ENCODE measurements around the gene CCBE1. TPM values are rescaled to one million over a fixed set of nuclear protein-coding genes. Genes with fewer than 3 reads are reported as not detected.
"Not testable (repeated sequence)": the region's sequence is repeated elsewhere in the genome, so short reads cannot be mapped to it uniquely, and the experiment has no call there.

The CCBE1 gene
- 10 to 100 TPM; 33.2 to 45.3 (median 40.1) TPM for polyA plus RNA-seq (ENCODE audit: insufficient read length in 4 of 4)

DNA sequence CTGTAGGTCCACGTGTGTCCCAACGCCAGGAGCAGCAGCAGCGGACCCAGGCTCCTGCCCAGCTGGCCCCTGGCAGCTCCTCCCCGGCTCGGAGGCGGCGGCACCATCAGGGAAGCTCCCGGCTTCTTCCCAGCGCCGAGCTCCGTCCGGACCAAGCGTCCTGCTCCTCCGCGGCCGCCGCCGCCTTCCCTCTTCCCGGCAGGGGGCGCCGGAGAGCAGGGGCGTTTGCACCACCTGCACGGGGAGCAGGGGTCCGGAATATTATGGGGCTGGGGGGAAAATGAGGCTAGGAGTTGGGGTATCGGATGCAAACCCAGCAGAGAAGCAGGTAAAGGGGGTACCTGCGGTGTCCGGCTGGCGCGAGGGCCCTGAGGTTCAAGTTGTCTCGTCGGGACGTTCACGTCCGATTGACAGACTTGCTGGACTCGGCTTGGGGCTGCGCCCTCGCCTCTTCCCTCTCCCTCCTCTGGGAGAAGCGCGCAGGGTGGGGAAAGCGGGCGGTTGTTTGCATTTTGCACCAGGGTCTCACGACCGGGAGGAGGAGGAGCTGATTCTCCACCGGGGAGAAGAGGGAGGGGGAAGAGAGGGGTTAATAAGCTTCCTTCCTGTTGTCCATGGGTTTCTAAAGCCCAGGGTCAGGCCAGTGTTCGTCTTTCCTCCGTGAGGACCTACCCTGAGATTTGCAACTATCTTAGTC lies at the start of gene CCBE1:
TSS of gene CCBE1 (minus strand) at position 188 of the 697 bp plus-strand sequence.
- peak in 1 of 4 donors; percentile 41 for DNase-seq (ENCODE audit: low read depth in 4 of 4, low spot score in 2 of 4)

DNA sequence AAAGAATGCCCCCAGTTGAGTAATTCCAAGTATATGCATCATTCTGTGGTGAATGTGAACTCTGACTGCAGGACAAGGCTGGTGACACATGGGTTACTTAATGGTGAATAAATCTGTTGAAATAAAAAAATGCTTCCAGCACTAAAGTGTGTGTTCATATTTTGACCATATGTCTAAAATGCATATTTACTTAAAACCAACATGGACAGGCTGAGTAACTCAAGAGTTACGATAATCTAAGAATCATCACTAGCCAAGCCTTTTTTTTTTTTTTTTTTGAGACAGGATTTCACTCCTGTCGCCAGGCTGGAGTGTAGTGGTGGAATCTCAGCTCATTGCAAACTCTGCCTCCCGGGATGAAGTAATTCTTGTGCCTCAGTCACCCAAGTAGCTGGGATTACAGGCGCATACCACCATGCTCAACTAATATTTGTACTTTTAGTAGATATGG lies 47.1 kb upstream of the CCBE1 start:
- DNase-seq (ENCODE audit: low read depth in 4 of 4, low spot score in 2 of 4): no peak

- no peak for DNase-seq (ENCODE audit: low read depth in 4 of 4, low spot score in 2 of 4)
These were observed 46.3 kb upstream of the CCBE1 start for GRCh38 chr18:59743566-59743965.

GRCh38 chr18:59742325-59743111 lies 45.3 kb upstream of the CCBE1 start:
- DNase-seq (ENCODE audit: low read depth in 4 of 4, low spot score in 2 of 4): no peak

- no peak for DNase-seq (ENCODE audit: low read depth in 4 of 4, low spot score in 2 of 4)
These were observed 42.9 kb upstream of the CCBE1 start for GRCh38 chr18:59740141-59740540.

DNA sequence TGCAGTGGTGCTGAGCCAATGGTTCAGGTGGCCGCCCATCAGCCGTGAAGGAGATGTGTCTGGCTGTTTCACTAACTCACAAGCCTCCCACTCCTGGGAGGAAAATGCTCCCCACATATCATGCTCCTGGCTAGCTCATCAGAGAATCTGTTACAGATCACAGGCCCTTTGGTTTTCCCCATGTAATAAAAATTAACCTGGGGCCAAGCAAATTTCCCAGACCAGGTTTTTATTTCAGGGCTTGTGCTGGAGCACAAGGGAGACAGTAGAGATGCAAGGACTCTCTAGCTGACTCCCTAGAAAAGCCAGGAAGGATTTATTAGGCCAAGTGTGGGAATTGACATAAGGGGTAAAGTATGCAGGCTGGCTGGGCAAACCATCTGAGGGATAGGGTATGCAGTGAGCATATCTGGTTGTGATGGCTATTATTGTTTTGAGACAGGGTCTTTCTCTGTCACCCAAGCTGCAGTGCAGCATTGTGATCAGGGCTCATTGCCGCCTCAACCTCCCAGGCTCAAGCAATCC lies 40.6 kb upstream of the CCBE1 start:
- no peak for DNase-seq (ENCODE audit: low read depth in 4 of 4, low spot score in 2 of 4)

DNA sequence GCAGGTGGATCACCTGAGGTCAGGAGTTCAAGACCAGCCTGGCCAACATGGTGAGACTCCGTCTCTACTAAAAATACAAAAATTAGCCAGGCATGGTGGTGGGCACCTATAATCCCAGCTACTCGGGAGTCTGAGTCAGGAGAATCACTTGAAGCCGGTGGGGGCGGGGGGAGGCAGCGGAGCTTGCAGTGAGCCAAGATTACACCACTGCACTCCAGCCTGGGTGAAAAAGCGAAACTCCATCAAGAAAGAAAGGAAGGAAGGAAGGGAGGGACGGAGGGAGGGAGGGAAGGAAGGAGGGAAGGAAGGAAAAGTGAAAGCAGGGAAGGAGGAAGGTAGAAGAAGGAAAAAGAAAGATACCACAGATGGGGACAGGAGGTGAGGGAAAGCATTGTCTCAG lies 40.1 kb upstream of the CCBE1 start:
- DNase-seq (ENCODE audit: low read depth in 4 of 4, low spot score in 2 of 4): not testable (repeated sequence)

GRCh38 chr18:59736061-59736460 lies 38.8 kb upstream of the CCBE1 start:
- no peak for DNase-seq (ENCODE audit: low read depth in 4 of 4, low spot score in 2 of 4)

DNA sequence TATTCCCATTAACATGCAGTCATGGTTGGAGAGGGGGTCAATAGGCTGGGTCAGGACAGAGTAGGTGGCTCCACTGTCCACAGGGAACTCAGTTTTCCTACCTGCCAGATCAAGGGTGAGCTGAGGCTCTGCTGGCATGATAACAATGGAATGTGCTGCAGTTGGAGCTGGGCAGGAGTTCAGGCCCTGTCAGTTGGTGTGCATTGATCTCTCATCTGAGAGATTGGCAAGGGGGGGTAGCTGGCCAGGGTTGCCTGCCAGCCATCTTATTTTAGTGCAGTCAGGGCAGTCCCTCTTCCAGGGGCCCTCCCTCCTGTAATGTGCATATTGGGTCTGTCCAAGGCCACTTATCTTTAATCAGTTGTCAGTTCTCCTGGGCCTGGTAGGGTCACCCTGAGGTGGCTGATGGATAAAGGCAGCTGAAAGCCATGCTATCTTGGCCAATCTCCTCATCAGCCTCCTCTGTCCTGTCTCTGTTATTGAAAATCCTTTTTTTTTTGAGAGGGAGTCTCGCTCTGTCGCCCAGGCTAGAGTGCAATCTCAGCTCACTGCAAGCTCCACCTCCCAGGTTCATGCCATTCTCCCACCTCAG lies 38.1 kb upstream of the CCBE1 start:
- no peak for DNase-seq (ENCODE audit: low read depth in 4 of 4, low spot score in 2 of 4)

GRCh38 chr18:59733421-59733820 lies 36.2 kb upstream of the CCBE1 start:
- DNase-seq (ENCODE audit: low read depth in 4 of 4, low spot score in 2 of 4): no peak

- DNase-seq (ENCODE audit: low read depth in 4 of 4, low spot score in 2 of 4): no peak
These were observed 33.7 kb upstream of the CCBE1 start for GRCh38 chr18:59730896-59731295.

- no peak for DNase-seq (ENCODE audit: low read depth in 4 of 4, low spot score in 2 of 4)
These were observed 32.6 kb upstream of the CCBE1 start for GRCh38 chr18:59729781-59730180.

GRCh38 chr18:59728816-59729215 lies 31.6 kb upstream of the CCBE1 start:
- no peak for DNase-seq (ENCODE audit: low read depth in 4 of 4, low spot score in 2 of 4)

GRCh38 chr18:59725142-59725541 lies 27.9 kb upstream of the CCBE1 start:
- DNase-seq (ENCODE audit: low read depth in 4 of 4, low spot score in 2 of 4): no peak

- no peak for DNase-seq (ENCODE audit: low read depth in 4 of 4, low spot score in 2 of 4)
These were observed 26.9 kb upstream of the CCBE1 start for GRCh38 chr18:59724103-59724502.

DNA sequence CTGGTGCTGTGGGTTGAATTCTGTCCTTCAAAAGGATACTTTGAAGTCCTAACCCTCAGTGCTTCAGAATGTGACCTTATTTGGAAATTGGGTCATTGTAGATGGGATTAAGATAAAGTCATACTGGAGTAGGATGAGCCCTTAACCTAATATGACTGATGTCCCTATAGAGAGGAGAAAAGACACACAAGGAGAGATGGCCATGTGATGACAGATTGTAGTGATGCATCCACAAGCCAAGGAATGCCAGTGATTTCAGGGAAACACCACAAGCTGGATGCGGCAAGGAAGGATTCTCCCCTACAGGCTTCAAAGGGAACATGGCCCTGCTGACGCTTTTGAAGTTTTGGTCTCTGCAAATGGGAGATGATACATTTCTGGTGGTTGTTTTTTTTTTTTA lies 24.7 kb upstream of the CCBE1 start:
- DNase-seq (ENCODE audit: low read depth in 4 of 4, low spot score in 2 of 4): no peak

- no peak for DNase-seq (ENCODE audit: low read depth in 4 of 4, low spot score in 2 of 4)
These were observed 24.0 kb upstream of the CCBE1 start for GRCh38 chr18:59721211-59721610.

DNA sequence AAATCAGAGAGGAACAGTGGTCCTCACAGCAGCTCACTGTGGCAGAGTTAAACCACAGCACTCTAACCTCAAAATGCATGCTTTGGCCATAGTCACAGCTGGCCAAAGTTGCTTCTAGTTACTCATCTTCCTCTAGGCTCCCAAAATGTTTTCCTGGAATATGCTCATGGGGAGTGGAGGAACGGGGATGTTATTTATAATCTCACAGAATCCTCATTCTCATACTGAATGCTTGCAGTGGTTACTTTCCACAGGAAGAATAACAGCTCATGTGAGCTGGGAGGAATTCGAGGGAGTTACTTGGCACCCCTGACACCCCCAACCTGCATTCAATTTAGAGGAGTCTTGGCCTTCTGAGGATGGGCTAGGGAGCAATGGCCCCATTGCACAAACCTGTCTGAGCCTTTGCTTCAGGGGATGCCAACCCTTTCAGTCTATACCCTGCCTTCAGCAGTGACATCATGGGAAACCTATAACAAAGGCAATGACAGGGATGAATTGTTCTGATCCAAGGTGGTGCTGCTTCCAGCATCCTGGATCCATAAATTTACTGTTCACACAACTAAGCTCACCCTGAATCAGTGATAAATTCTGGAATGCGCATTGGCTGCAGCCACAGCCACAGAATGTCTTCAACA lies 22.4 kb upstream of the CCBE1 start:
- no peak for DNase-seq (ENCODE audit: low read depth in 4 of 4, low spot score in 2 of 4)

DNA sequence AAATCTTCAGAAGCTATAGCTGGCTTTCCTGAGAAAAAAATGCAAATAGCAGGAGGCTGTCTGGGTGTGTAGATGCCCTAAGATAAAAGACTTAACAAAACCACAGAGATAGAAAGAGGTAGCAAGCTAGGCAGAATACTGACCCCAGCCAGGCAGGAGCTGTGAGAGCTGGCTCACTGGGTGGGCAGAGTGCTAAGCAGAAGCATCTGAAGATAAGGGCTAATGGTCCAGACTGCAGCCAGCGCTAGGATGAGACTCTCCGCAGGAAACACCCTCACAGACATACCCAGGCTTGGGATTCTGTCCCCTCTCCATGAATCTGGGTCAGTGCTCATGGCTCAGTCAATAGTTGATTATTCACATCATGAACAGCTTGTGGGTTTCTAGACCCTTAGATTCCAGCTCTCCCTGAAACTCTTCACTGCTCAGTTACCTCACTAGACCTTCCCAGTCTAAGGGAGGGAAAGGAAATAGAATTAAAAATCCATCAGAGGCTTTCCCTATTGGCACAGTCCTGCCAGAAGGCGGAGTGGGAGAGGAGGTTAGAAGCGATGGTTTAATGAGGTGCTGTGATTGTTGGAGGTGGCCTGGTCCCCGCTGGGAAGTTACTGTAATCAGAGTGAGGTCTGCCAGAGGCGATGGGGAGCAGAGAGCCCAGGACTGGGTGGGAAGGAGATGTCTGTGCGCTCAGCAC lies 21.4 kb upstream of the CCBE1 start:
- DNase-seq (ENCODE audit: low read depth in 4 of 4, low spot score in 2 of 4): no peak

DNA sequence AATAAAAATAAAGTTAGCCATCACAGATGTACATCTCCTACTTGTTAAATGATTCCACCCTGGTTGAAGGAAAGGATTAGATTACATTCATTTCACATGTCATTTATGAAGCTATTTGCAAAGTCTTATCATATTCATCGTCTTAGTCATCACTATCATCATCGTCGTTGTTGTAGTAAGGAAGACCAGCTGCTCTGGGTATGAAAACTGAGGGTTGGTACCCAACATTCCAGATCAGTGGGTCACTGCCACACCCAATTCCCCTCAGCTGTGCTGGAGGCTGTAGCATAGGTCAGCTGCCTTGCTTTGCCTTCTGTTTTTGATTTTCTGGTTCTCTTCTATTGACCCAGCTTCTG lies 20.9 kb upstream of the CCBE1 start:
- no peak for DNase-seq (ENCODE audit: low read depth in 4 of 4, low spot score in 2 of 4)

All from left renal cortex interstitium (tissue), 4 donors.